ENCODE measurements around the gene SNORC.

SNORC gene

GRCh38 chr2:232854082-232854481 lies 16.0 kb upstream of the SNORC start:
- H3K9me3 ChIP-seq: no peaks in the 10 kb centered on the region
- no peak overlapping the region for H3K4me3 ChIP-seq
- in situ Hi-C loops (cut with MboI; ENCODE audit: low sequenced_read_pairs): loop anchor here (5.0 kb wide), 1 partner anchor 398 kb away; the partner anchor contains the start of gene ATG16L1
- peaks cover 55% of the 10 kb centered on the region for H3K36me3 ChIP-seq (replicated peaks)
- H3K4me1 ChIP-seq: no peaks in the 10 kb centered on the region
- DNase-seq (ENCODE audit: low spot score in 2 of 2): no peak
- H3K27me3 ChIP-seq (ENCODE audit: low read depth): no peaks in the 10 kb centered on the region

- Histone ChIP-seq H3K4me3 (no peak overlapping the region), H3K36me3 (replicated peaks) (peaks cover 33% of the 10 kb centered on the region), H3K4me1 (no peaks in the 10 kb centered on the region), H3K27me3 (ENCODE audit: low read depth) (no peaks in the 10 kb centered on the region), H3K9me3 (no peaks in the 10 kb centered on the region)
- no peak for DNase-seq (ENCODE audit: low spot score in 2 of 2)
- in situ Hi-C loops (cut with MboI; ENCODE audit: low sequenced_read_pairs): no loop called here
These were observed 12.9 kb upstream of the SNORC start for GRCh38 chr2:232857158-232857563.

GRCh38 chr2:232859385-232859916 lies 10.6 kb upstream of the SNORC start:
- no peak overlapping the region for H3K4me3 ChIP-seq
- H3K36me3 ChIP-seq (replicated peaks): peaks cover 27% of the 10 kb centered on the region
- H3K4me1 ChIP-seq: no peaks in the 10 kb centered on the region
- H3K9me3 ChIP-seq: no peaks in the 10 kb centered on the region
- no peaks in the 10 kb centered on the region for H3K27me3 ChIP-seq (ENCODE audit: low read depth)
- in situ Hi-C loops (cut with MboI; ENCODE audit: low sequenced_read_pairs): no loop called here
- no peak for DNase-seq (ENCODE audit: low spot score in 2 of 2)

DNA sequence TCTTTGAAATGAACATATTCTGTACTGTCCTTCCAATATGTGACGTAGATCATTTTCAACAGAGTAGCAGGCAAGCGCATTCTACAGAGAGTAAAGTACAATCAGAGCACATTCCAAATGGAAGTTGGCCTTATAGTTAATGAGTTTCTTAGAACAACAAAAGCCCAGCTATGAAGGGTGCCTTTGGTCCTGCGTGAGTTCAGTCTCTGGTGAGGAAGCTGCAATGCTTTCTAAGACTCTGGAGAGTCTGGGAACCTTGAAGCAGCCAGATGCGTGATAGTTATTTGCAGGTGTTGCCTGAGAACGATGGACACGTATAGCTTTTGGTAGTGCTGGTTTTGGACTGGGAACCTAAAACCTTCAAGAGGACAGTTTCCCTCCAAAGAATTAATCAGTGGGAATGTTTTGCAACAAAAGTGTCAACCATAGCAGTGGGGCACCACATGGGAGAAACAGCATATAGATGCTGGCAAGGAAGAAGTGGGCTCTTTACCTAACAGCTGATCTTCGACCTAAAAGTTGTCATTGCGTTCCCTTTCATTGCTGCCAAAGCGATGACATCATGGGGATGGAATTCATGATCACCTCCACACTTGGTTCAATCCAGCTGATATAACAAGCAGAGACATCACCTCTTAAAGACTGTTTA lies 9.3 kb upstream of the SNORC start:
- peaks cover 22% of the 10 kb centered on the region for H3K36me3 ChIP-seq (replicated peaks)
- H3K9me3 ChIP-seq: no peaks in the 10 kb centered on the region
- no peaks in the 10 kb centered on the region for H3K27me3 ChIP-seq (ENCODE audit: low read depth)
- no peaks in the 10 kb centered on the region for H3K4me1 ChIP-seq
- in situ Hi-C loops (cut with MboI; ENCODE audit: low sequenced_read_pairs): loop anchor here (10.0 kb wide), 1 partner anchor 164 kb away; no protein-coding TSS in a partner anchor
- no peak for DNase-seq (ENCODE audit: low spot score in 2 of 2)
- no peak overlapping the region for H3K4me3 ChIP-seq

DNA sequence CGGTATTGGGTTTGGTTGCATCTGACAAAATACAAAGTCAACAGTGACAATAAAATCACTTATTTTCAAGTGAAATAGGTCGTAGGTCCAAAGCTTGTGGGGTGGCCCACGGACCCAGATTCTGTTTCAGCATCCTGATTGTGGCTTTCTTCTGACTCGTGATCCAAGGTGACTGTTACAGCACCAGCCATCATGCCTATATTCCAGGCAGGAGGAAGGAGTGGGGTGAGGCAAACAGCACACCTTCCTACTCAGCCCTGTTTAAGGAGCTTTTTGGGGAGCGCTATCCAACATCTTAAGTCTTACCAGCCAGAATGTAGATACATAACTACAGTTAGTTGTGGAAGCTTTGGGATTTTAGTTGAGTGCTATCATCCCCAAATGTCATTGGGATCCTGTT lies 8.7 kb upstream of the SNORC start:
- in situ Hi-C loops (cut with MboI; ENCODE audit: low sequenced_read_pairs): loop anchor here (10.0 kb wide), 1 partner anchor 163 kb away; no protein-coding TSS in a partner anchor
- peaks cover 17% of the 10 kb centered on the region for H3K36me3 ChIP-seq (replicated peaks)
- no peaks in the 10 kb centered on the region for H3K9me3 ChIP-seq
- H3K27me3 ChIP-seq (ENCODE audit: low read depth): no peaks in the 10 kb centered on the region
- H3K4me1 ChIP-seq: no peaks in the 10 kb centered on the region
- no peak overlapping the region for H3K4me3 ChIP-seq
- DNase-seq (ENCODE audit: low spot score in 2 of 2): no peak

GRCh38 chr2:232863996-232864395 lies 6.1 kb upstream of the SNORC start:
- no peaks in the 10 kb centered on the region for H3K27me3 ChIP-seq (ENCODE audit: low read depth)
- H3K4me1 ChIP-seq: no peaks in the 10 kb centered on the region
- no peak overlapping the region for H3K4me3 ChIP-seq
- peaks cover 2% of the 10 kb centered on the region; the same call in 1 of the 2 replicates for H3K36me3 ChIP-seq (replicated peaks)
- in situ Hi-C loops (cut with MboI; ENCODE audit: low sequenced_read_pairs): loop anchor here (10.0 kb wide), 1 partner anchor 161 kb away; no protein-coding TSS in a partner anchor
- no peak for DNase-seq (ENCODE audit: low spot score in 2 of 2)
- no peaks in the 10 kb centered on the region for H3K9me3 ChIP-seq

DNA sequence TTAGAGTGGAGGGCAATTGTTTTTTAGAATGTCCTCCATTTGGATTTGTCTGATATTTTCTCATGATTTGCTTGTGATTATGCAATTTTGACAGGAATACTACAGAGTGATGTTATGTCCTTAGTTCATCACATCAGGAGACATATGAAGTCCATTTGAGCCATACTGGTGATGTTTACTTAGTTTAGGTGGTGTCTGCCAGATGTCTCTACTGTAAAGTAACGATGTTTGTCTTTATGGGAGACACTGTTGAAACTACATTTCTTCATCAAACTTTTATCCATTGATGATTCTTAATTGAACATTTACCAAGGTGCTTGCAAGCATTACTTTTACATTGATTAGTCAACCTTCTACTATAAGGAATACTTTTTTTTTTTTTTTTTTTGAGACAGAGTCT lies 4.9 kb upstream of the SNORC start:
- in situ Hi-C loops (cut with MboI; ENCODE audit: low sequenced_read_pairs): loop anchor here (10.0 kb wide), 1 partner anchor 160 kb away; no protein-coding TSS in a partner anchor
- no peaks in the 10 kb centered on the region for H3K4me1 ChIP-seq
- DNase-seq (ENCODE audit: low spot score in 2 of 2): no peak
- no peaks in the 10 kb centered on the region for H3K9me3 ChIP-seq
- no peaks in the 10 kb centered on the region for H3K36me3 ChIP-seq (replicated peaks)
- H3K4me3 ChIP-seq: no peak overlapping the region
- no peaks in the 10 kb centered on the region for H3K27me3 ChIP-seq (ENCODE audit: low read depth)

DNA sequence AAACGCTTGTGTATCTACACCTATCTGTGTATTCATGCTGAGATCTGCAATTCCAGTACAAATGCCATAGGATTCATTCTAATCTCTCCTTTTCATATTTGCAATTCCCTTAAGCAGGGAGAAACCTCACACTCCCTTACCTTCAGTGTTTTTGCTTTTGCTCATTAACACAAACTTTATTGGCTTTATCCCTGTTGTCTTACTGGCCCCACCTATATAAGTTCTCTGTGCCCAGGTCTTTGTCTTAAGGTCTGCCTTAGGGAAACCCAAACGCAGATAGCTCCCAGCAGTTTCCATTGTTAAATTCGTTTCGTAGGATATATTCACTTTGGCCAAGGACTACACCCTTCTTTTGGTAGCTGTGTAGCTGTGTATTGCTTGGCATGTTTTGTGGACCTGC lies 4.0 kb upstream of the SNORC start:
- Histone ChIP-seq H3K27me3 (ENCODE audit: low read depth) (no peaks in the 10 kb centered on the region), H3K9me3 (no peaks in the 10 kb centered on the region), H3K36me3 (replicated peaks) (no peaks in the 10 kb centered on the region), H3K4me1 (no peaks in the 10 kb centered on the region), H3K4me3 (no peak overlapping the region)
- in situ Hi-C loops (cut with MboI; ENCODE audit: low sequenced_read_pairs): loop anchor here (10.0 kb wide), 1 partner anchor 159 kb away; no protein-coding TSS in a partner anchor
- DNase-seq (ENCODE audit: low spot score in 2 of 2): no peak

- Histone ChIP-seq H3K4me3 (no peak overlapping the region), H3K9me3 (no peaks in the 10 kb centered on the region), H3K4me1 (no peaks in the 10 kb centered on the region), H3K27me3 (ENCODE audit: low read depth) (no peaks in the 10 kb centered on the region), H3K36me3 (replicated peaks) (no peaks in the 10 kb centered on the region)
- DNase-seq (ENCODE audit: low spot score in 2 of 2): no peak
- in situ Hi-C loops (cut with MboI; ENCODE audit: low sequenced_read_pairs): loop anchor here (10.0 kb wide), 1 partner anchor 155 kb away; no protein-coding TSS in a partner anchor
These were observed 686 bp upstream of the SNORC start for GRCh38 chr2:232869138-232870017.

- Histone ChIP-seq H3K27me3 (ENCODE audit: low read depth) (no peaks in the 10 kb centered on the region), H3K4me1 (no peaks in the 10 kb centered on the region; the same call in 1 of the 2 replicates), H3K36me3 (replicated peaks) (no peaks in the 10 kb centered on the region), H3K9me3 (no peaks in the 10 kb centered on the region), H3K4me3 (no peak overlapping the region)
- DNase-seq (ENCODE audit: low spot score in 2 of 2): no peak
- in situ Hi-C loops (cut with MboI; ENCODE audit: low sequenced_read_pairs): no loop called here
These were observed 805 bp downstream of the SNORC start for GRCh38 chr2:232870766-232871371.

GRCh38 chr2:232871418-232871834 lies 1.4 kb downstream of the SNORC start:
- Histone ChIP-seq H3K36me3 (replicated peaks) (no peaks in the 10 kb centered on the region), H3K9me3 (no peaks in the 10 kb centered on the region), H3K27me3 (ENCODE audit: low read depth) (no peaks in the 10 kb centered on the region), H3K4me1 (no peaks in the 10 kb centered on the region; the same call in 1 of the 2 replicates), H3K4me3 (no peak overlapping the region)
- in situ Hi-C loops (cut with MboI; ENCODE audit: low sequenced_read_pairs): no loop called here
- DNase-seq (ENCODE audit: low spot score in 2 of 2): no peak

GRCh38 chr2:232871835-232872736 lies 2.0 kb downstream of the SNORC start:
- in situ Hi-C loops (cut with MboI; ENCODE audit: low sequenced_read_pairs): no loop called here
- no peaks in the 10 kb centered on the region for H3K36me3 ChIP-seq (replicated peaks)

DNA sequence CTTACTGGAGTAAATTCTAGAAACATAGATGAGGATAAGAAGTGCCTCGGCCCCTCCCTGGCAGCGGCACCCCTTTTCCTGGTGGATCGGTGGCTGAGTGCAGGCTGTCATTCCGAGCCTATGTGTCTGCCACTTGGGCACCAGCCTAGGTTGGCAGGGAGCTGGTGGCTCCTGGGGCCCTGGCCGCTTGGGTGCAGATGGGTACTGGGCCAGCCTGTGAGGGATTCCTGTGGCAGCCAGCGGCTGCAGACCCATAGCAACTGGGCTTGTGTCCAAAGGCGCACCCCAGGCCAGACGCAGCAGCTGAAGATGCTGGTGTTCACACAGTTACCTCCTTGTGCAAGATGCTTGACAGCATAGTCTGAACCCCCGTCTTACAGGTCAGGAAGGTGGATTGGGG lies 2.8 kb downstream of the SNORC start:
- no peak for DNase-seq (ENCODE audit: low spot score in 2 of 2)
- H3K9me3 ChIP-seq: no peaks in the 10 kb centered on the region
- H3K4me1 ChIP-seq: peaks cover 4% of the 10 kb centered on the region
- no peaks in the 10 kb centered on the region for H3K36me3 ChIP-seq (replicated peaks)
- H3K4me3 ChIP-seq: no peak overlapping the region
- H3K27me3 ChIP-seq (ENCODE audit: low read depth): no peaks in the 10 kb centered on the region
- in situ Hi-C loops (cut with MboI; ENCODE audit: low sequenced_read_pairs): no loop called here

More at GRCh38 chr2:232871835-232872736, 2.0 kb downstream of the SNORC start:
- no peak for DNase-seq (ENCODE audit: low spot score in 2 of 2)
- Histone ChIP-seq H3K27me3 (ENCODE audit: low read depth) (no peaks in the 10 kb centered on the region), H3K4me1 (no peaks in the 10 kb centered on the region; the same call in 1 of the 2 replicates), H3K4me3 (no peak overlapping the region), H3K9me3 (no peaks in the 10 kb centered on the region)
